Measurements from ENCODE around the gene CCNB1IP1.

DNA sequence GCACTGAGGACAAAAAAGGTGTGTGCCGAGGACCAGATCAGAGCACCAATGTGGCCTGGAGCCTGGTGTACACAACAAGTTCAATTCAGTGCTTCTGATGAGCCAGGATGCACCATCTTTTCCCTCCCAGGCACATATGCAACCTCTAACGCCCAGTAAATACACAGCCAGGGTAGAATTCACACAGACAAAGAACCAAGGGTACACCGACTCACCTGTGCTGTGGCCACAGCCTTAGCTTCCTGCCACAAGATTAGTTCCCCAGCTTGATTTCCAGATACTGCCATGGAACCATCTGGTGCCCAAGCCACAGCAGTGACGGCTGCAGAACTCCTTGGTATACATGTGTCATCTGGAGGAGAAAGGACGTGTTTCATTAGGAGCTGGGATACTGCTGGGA lies 39.7 kb upstream of the CCNB1IP1 start:
- TF ChIP-seq TOX (CRISPR knock-in tag; IDR thresholded peaks at IDR 0.05; ENCODE audit: borderline replicate concordance) (no peak), CSDC2 (CRISPR knock-in tag; IDR thresholded peaks at IDR 0.05) (no peak)
- TF ChIP-seq, protein P1, sequence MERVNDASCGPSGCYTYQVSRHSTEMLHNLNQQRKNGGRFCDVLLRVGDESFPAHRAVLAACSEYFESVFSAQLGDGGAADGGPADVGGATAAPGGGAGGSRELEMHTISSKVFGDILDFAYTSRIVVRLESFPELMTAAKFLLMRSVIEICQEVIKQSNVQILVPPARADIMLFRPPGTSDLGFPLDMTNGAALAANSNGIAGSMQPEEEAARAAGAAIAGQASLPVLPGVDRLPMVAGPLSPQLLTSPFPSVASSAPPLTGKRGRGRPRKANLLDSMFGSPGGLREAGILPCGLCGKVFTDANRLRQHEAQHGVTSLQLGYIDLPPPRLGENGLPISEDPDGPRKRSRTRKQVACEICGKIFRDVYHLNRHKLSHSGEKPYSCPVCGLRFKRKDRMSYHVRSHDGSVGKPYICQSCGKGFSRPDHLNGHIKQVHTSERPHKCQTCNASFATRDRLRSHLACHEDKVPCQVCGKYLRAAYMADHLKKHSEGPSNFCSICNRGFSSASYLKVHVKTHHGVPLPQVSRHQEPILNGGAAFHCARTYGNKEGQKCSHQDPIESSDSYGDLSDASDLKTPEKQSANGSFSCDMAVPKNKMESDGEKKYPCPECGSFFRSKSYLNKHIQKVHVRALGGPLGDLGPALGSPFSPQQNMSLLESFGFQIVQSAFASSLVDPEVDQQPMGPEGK (CRISPR knock-in tag; IDR thresholded peaks at IDR 0.05; ENCODE audit: borderline replicate concordance) = no peak

Measured in SK-N-SH treated with all-trans-retinoic acid at 6 μM for 48 hours (cell line).